ENCODE results near the gene AQP11.
"Not testable (repeated sequence)": the region's sequence is repeated elsewhere in the genome, so short reads cannot be mapped to it uniquely, and the experiment has no call there.

The AQP11 gene

GRCh38 chr11:77611921-77612320 is 22.2 kb downstream of the AQP11 start:
- TF ChIP-seq CTCF (IDR thresholded peaks at IDR 0.05; ENCODE audit: low read depth, low read length, missing control alignments), result no peak
- no peak for DNase-seq (ENCODE audit: extremely low read depth, low read depth)
- no peak overlapping the region for H3K4me3 ChIP-seq (replicated peaks; ENCODE audit: low read depth, low read length)

GRCh38 chr11:77617892-77618291 is 28.1 kb downstream of the AQP11 start:
- TF ChIP-seq CTCF (IDR thresholded peaks at IDR 0.05; ENCODE audit: low read depth, low read length, missing control alignments), result no peak
- DNase-seq (ENCODE audit: extremely low read depth, low read depth), result no peak

GRCh38 chr11:77619576-77620198 is 29.9 kb downstream of the AQP11 start:
- TF ChIP-seq CTCF (IDR thresholded peaks at IDR 0.05; ENCODE audit: low read depth, low read length, missing control alignments), result peak; percentile 66
- no peak for DNase-seq (ENCODE audit: extremely low read depth, low read depth)

More at GRCh38 chr11:77617892-77618291, 28.1 kb downstream of the AQP11 start:
- no peak overlapping the region for H3K4me3 ChIP-seq (replicated peaks; ENCODE audit: low read depth, low read length)

GRCh38 chr11:77630157-77630710 is 40.5 kb downstream of the AQP11 start:
- DNase-seq (ENCODE audit: extremely low read depth, low read depth), result no peak
- TF ChIP-seq CTCF (IDR thresholded peaks at IDR 0.05; ENCODE audit: low read depth, low read length, missing control alignments), result no peak
- H3K4me3 ChIP-seq (replicated peaks; ENCODE audit: low read depth, low read length), result no peak overlapping the region

More at GRCh38 chr11:77619576-77620198, 29.9 kb downstream of the AQP11 start:
- H3K4me3 ChIP-seq (replicated peaks; ENCODE audit: low read depth, low read length), result no peak overlapping the region

GRCh38 chr11:77633926-77634325 is 44.2 kb downstream of the AQP11 start:
- H3K4me3 ChIP-seq (replicated peaks; ENCODE audit: low read depth, low read length); DNase-seq (ENCODE audit: extremely low read depth, low read depth): not testable (repeated sequence)

GRCh38 chr11:77636731-77637344 is 47.1 kb downstream of the AQP11 start:
- H3K4me3 ChIP-seq (replicated peaks; ENCODE audit: low read depth, low read length), result peak overlapping the region; percentile 90
- no peak for TF ChIP-seq CTCF (IDR thresholded peaks at IDR 0.05; ENCODE audit: low read depth, low read length, missing control alignments)
- no peak for DNase-seq (ENCODE audit: extremely low read depth, low read depth)

- peak; percentile 78 for DNase-seq (ENCODE audit: extremely low read depth, low read depth)
- no peak for TF ChIP-seq CTCF (IDR thresholded peaks at IDR 0.05; ENCODE audit: low read depth, low read length, missing control alignments)
- H3K4me3 ChIP-seq (replicated peaks; ENCODE audit: low read depth, low read length), result peak within 1 kb of the TSS; percentile 90
These were observed 47.8 kb downstream of the AQP11 start, which contains the start of gene CLNS1A for GRCh38 chr11:77637345-77638165. TSS of gene CLNS1A (minus strand) at chr11:77637794. CDS start at chr11:77637714, 80 bp downstream.
